NCI-H510A (cell line): ENCODE measurements around the gene WDR82.

ENCODE experiments used
- DNase-seq: peaks from one replicate; lab custom pipeline; 2025; lab: John Stamatoyannopoulos, UW

The WDR82 gene

GRCh38 chr3:52306978-52307377, 28.5 kb upstream of the WDR82 start:
- DNase-seq: no peak

GRCh38 chr3:52305926-52306325, 27.5 kb upstream of the WDR82 start:
- DNase-seq: no peak

GRCh38 chr3:52303811-52304210, 25.4 kb upstream of the WDR82 start:
- no peak for DNase-seq

GRCh38 chr3:52302426-52303145, 24.1 kb upstream of the WDR82 start:
- no peak for DNase-seq

GRCh38 chr3:52299879-52300611, 21.6 kb upstream of the WDR82 start:
- no peak for DNase-seq

- DNase-seq: no peak
Observed at GRCh38 chr3:52299247-52299878, 20.9 kb upstream of the WDR82 start.

- no peak for DNase-seq
Observed at GRCh38 chr3:52298149-52299098, 20.0 kb upstream of the WDR82 start.

- DNase-seq: no peak
Observed at GRCh38 chr3:52297242-52298148, 19.0 kb upstream of the WDR82 start.

GRCh38 chr3:52295671-52296208, 17.3 kb upstream of the WDR82 start:
- DNase-seq: no peak

- no peak for DNase-seq
Observed at GRCh38 chr3:52294320-52295150, 16.1 kb upstream of the WDR82 start.

GRCh38 chr3:52293491-52294319, 15.3 kb upstream of the WDR82 start:
- no peak for DNase-seq

GRCh38 chr3:52292247-52293065, 14.0 kb upstream of the WDR82 start:
- DNase-seq: no peak

GRCh38 chr3:52291508-52292181, 13.2 kb upstream of the WDR82 start:
- no peak for DNase-seq

- no peak for DNase-seq
Observed at GRCh38 chr3:52290596-52291507, 12.4 kb upstream of the WDR82 start.

- no peak for DNase-seq
Observed at GRCh38 chr3:52289747-52290595, 11.5 kb upstream of the WDR82 start.
